Measurements from ENCODE around the gene USP9X. TPM values are rescaled to one million over a fixed set of nuclear protein-coding genes. Genes with fewer than 3 reads are reported as not detected.

USP9X gene
- total and polyA plus RNA-seq, 2 of the 8 experiments (the other 6 are each of a cell fraction or from before 2014, with no cell fraction given), result 79.2 to 300 TPM

DNA sequence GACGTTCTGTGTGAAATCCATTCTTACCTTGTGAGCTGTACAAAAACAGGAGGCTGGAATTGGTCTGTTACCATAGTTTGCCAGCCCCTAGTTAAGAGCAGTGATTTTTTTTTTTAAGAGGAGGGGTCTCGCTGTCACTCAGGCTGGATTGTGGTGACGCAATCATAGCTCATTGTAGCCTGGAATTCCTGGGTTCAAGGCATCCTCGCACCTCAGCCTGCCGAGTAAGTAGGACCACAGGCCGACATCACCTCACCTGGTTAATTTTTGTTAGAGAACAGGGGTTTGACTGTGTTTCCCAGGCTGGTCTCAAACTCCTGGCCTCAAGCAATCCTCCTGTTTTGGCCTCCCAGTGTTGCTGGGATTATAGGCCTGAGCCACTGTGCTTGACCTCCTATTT lies 7.5 kb downstream of the USP9X start:
- H2BK15ac ChIP-seq (ENCODE audit: low read length), result no peak overlapping the region
- DNase-seq (ENCODE audit: low read depth in 1 of 2, low spot score in 2 of 2) (no peak), FAIRE-seq (no peak)
- no peak overlapping the region for H2AFZ ChIP-seq (ENCODE audit: low read length)
- no peak overlapping the region for H3K27ac ChIP-seq (ENCODE audit: low read depth, low read length)
- H4K91ac ChIP-seq (replicated peaks; ENCODE audit: insufficient read length, low read length), result no peak overlapping the region
- ChIA-PET CTCF (ENCODE audit: partially characterized antibody) (interaction anchor here (2.5 kb wide), 1 partner anchor 23 kb away, joined by 6 read pairs; no protein-coding TSS in a partner anchor), POLR2A (ENCODE audit: partially characterized antibody) (interaction anchor here (0.9 to 1.7 kb wide), 3 partner anchors 9 to 66 kb away, joined by 3 to 5 read pairs (median 3); no protein-coding TSS in a partner anchor)
- no peak overlapping the region for H3K4ac ChIP-seq (replicated peaks; ENCODE audit: insufficient read length, low read depth, low read length)
- H3K9ac ChIP-seq (replicated peaks in 1 of 4; ENCODE audit: extremely low read depth in 1 of 4, low read depth in 3 of 4, low read length in 3 of 4), result no peak overlapping the region
- peaks cover 73 to 100% of the 10 kb centered on the region in 2 experiments for H3K79me2 ChIP-seq (ENCODE audit: control insufficient read depth in 1 of 2, insufficient read depth in 2 of 2, low read length in 2 of 2)
- no peaks in the 10 kb centered on the region for H3K23me2 ChIP-seq (ENCODE audit: low read depth, low read length)
- H3K36me3 ChIP-seq (ENCODE audit: control insufficient read depth in 2 of 4, insufficient read depth in 4 of 4, low read length in 3 of 4), result peaks cover 0 to 71% (median 2%) of the 10 kb centered on the region in 4 experiments; a peak in 4 of 8 replicates
- H2BK5ac ChIP-seq (ENCODE audit: low read depth, low read length), result no peak overlapping the region
- H3K4me1 ChIP-seq (replicated peaks in 1 of 4; ENCODE audit: control insufficient read depth in 3 of 4, insufficient read depth in 4 of 4, low read length in 3 of 4), result peaks cover 0 to 11% (median 3%) of the 10 kb centered on the region in 4 experiments; a peak in 3 of 7 replicates
- 61% methylated on average over 6 of the region's 6 CpGs; no CpG with 5 or more reads in 1 of the 2 experiments for WGBS, 2 experiments (ENCODE audit: extremely low coverage in 1 of 2, insufficient coverage in 1 of 2, insufficient read length in 1 of 2, insufficient replicate concordance in 2 of 2, low coverage in 1 of 2, low lambda C conversion rate in 2 of 2, missing lambda C conversion rate in 1 of 2)
- H3K23ac ChIP-seq (ENCODE audit: insufficient read length), result no peak overlapping the region
- H2BK20ac ChIP-seq (ENCODE audit: low read length), result no peak overlapping the region
- peaks cover 18 to 19% of the 10 kb centered on the region in 2 experiments for H4K20me1 ChIP-seq (replicated peaks in 1 of 2; ENCODE audit: control insufficient read depth in 1 of 2, insufficient read depth in 2 of 2, low read length in 2 of 2)
- H3K27me3 ChIP-seq (replicated peaks in 1 of 4; ENCODE audit: control insufficient read depth in 3 of 4, extremely low read depth in 1 of 4, insufficient read depth in 3 of 4, low read length in 3 of 4), result no peaks in the 10 kb centered on the region
- H2AK5ac ChIP-seq (ENCODE audit: low read depth, low read length), result no peak overlapping the region
- no peak overlapping the region for H2BK12ac ChIP-seq (ENCODE audit: low read depth, low read length)
- H3K9me3 ChIP-seq (ENCODE audit: insufficient read depth in 2 of 2, low read depth in 1 of 2, low read length in 1 of 2), result no peaks in the 10 kb centered on the region
- peak overlapping the region; percentile 59 to 88 for H3K4me2 ChIP-seq (ENCODE audit: insufficient read depth in 1 of 2, low read depth in 2 of 2, low read length in 2 of 2)
- H3K14ac ChIP-seq (ENCODE audit: insufficient read length), result no peak overlapping the region
- H4K8ac ChIP-seq (ENCODE audit: extremely low read depth, insufficient read depth, low read length), result no peak overlapping the region
- no peak overlapping the region for H3K18ac ChIP-seq (ENCODE audit: extremely low read depth, low read length)
- TF ChIP-seq TAF7 (optimal IDR thresholded peaks at IDR 0.05; ENCODE audit: borderline replicate concordance, low read depth, low read length), result no peak
- 0 out of 2 replicates have a peak, but pooled peaks have one; percentile 35 for TF ChIP-seq TEAD4 (IDR thresholded peaks at IDR 0.05; ENCODE audit: low read depth, low read length)
- peak; percentile 89 for TF ChIP-seq CEBPB (IDR thresholded peaks at IDR 0.05; ENCODE audit: low read depth, low read length)
- TF ChIP-seq CHD1 (IDR thresholded peaks at IDR 0.05; ENCODE audit: low read depth, low read length), result no peak
- H4K5ac ChIP-seq (ENCODE audit: insufficient read length, low read depth, low read length), result no peak overlapping the region
- H3K79me1 ChIP-seq (ENCODE audit: low read depth, low read length), result no peaks in the 10 kb centered on the region
- H2BK120ac ChIP-seq (replicated peaks; ENCODE audit: low read depth, low read length), result no peak overlapping the region
- H3K4me3 ChIP-seq (ENCODE audit: extremely low read depth in 1 of 4, insufficient read depth in 2 of 4, low read depth in 3 of 4, low read length in 4 of 4), result peak overlapping the region in 2 of 4 experiments; percentile 96 to 100; a peak in 4 of 8 replicates
- no peak overlapping the region for H3K56ac ChIP-seq (replicated peaks; ENCODE audit: insufficient read length, low read depth, low read length)

All from H1 (cell line).